GM23338 (cell line): Measurements from ENCODE around the gene TTC23. TPM values are rescaled to one million over a fixed set of nuclear protein-coding genes. Genes with fewer than 3 reads are reported as not detected.

Source experiments
- ATAC-seq: fragments of 200-7000 bp; cut with Tn5 transposase; 3 replicates; pipeline ENCODE4 v1.9.1; 2020
- DNase-seq: peaks from one replicate; pipeline ENCODE4 v3.0.0-alpha.2; 2015; ENCODE audit warnings: low spot score
- H2AFZ ChIP-seq: fragments of 200-600 bp; sonication (generic); 2 replicates; pipeline ENCODE4 v1.8.0; 2016; ENCODE audit warnings: antibody characterized with exemption, mild to moderate bottlenecking, moderate library complexity
- H3F3A ChIP-seq: fragments of 200-600 bp; sonication (generic); replicated peaks from 2 replicates; pipeline ENCODE4 v1.8.0; 2017; ENCODE audit warnings: antibody characterized with exemption, mixed run types, low read depth
- H3K27ac ChIP-seq: fragments of 200-600 bp; sonication (generic); 2 replicates; pipeline ENCODE4 v1.6.1; 2016; ENCODE audit warnings: low read depth
- H3K27me3 ChIP-seq: fragments of 200-600 bp; sonication (generic); 2 replicates; pipeline ENCODE4 v1.8.0; 2016; ENCODE audit warnings: mild to moderate bottlenecking, mixed run types, moderate library complexity; ENCODE audit not compliant: insufficient read depth
- H3K36me3 ChIP-seq: fragments of 200-600 bp; sonication (generic); 2 replicates; pipeline ENCODE4 v1.8.0; 2016; ENCODE audit warnings: mild to moderate bottlenecking; ENCODE audit not compliant: insufficient read depth
- H3K4me1 ChIP-seq: fragments of 200-600 bp; sonication (generic); 2 replicates; pipeline ENCODE4 v1.8.0; 2016; ENCODE audit warnings: mild to moderate bottlenecking, moderate library complexity; ENCODE audit not compliant: insufficient read depth
- H3K4me2 ChIP-seq: fragments of 200-600 bp; sonication (generic); 2 replicates; pipeline ENCODE4 v1.7.1; 2017; ENCODE audit warnings: mixed run types
- H3K4me3 ChIP-seq: fragments of 200-600 bp; sonication (generic); 2 replicates; pipeline ENCODE4 v1.6.1; 2016; ENCODE audit warnings: mixed run types
- H3K79me2 ChIP-seq: fragments of 200-600 bp; sonication (generic); replicated peaks from 2 replicates; pipeline ENCODE4 v1.8.0; 2017; ENCODE audit warnings: mild to moderate bottlenecking; ENCODE audit not compliant: insufficient read depth
- H3K9me2 ChIP-seq: fragments of 200-600 bp; sonication (generic); 2 replicates; pipeline ENCODE4 v1.8.0; 2017; ENCODE audit not compliant: insufficient read depth
- H4K20me1 ChIP-seq: fragments of 200-600 bp; sonication (generic); replicated peaks from 2 replicates; pipeline ENCODE4 v1.8.0; 2017; ENCODE audit warnings: mild to moderate bottlenecking; ENCODE audit not compliant: insufficient read depth
- H3K27ac Mint-ChIP-seq: 2 replicates; pipeline ENCODE4 v1.8.0; 2020; ENCODE audit warnings: inconsistent platforms, mild to moderate bottlenecking, moderate library complexity, mixed read lengths
- H3K27me3 Mint-ChIP-seq: 3 replicates; pipeline ENCODE4 v1.8.0; 2022; ENCODE audit warnings: low read depth, mild to moderate bottlenecking, moderate library complexity, mixed read lengths, inconsistent platforms; ENCODE audit not compliant: insufficient read depth, poor library complexity
- H3K36me3 Mint-ChIP-seq: 3 replicates; pipeline ENCODE4 v1.8.0; 2021; ENCODE audit warnings: low read depth, mild to moderate bottlenecking, inconsistent platforms, moderate library complexity, mixed read lengths
- H3K4me1 Mint-ChIP-seq: 3 replicates; pipeline ENCODE4 v1.8.0; 2020; ENCODE audit warnings: mild to moderate bottlenecking, inconsistent platforms, mixed read lengths
- H3K4me3 Mint-ChIP-seq: 3 replicates; pipeline ENCODE4 v1.8.0; 2021; ENCODE audit warnings: moderate library complexity, mild to moderate bottlenecking, inconsistent platforms, mixed read lengths
- H3K9me3 Mint-ChIP-seq: 3 replicates; pipeline ENCODE4 v1.8.0; 2020; ENCODE audit warnings: moderate library complexity, mild to moderate bottlenecking, inconsistent platforms, mixed read lengths
- CREB1 ChIP-seq: fragments of 250-450 bp; sonication (Bioruptor Pico); IDR thresholded peaks from 2 replicates; pipeline ENCODE4 v1.5.0; 2020; ENCODE audit warnings: low read depth, mild to moderate bottlenecking, moderate library complexity
- EZH2 ChIP-seq: fragments of 200-600 bp; sonication (generic); IDR thresholded peaks from one replicate; pipeline ENCODE4 v1.8.0; 2017; ENCODE audit warnings: antibody characterized with exemption, mild to moderate bottlenecking, low read depth; ENCODE audit not compliant: unreplicated experiment
- EZH2phosphoT487 ChIP-seq: fragments of 200-600 bp; sonication (generic); IDR thresholded peaks from one replicate; pipeline ENCODE4 v1.8.1; 2018; ENCODE audit warnings: antibody characterized with exemption; ENCODE audit not compliant: unreplicated experiment
- JUNB ChIP-seq: IDR thresholded peaks from one replicate; pipeline ENCODE4 v1.6.1; 2016; ENCODE audit warnings: antibody characterized with exemption; ENCODE audit not compliant: unreplicated experiment
- NANOG ChIP-seq: IDR thresholded peaks from 2 replicates; pipeline ENCODE4 v1.6.1; 2016; ENCODE audit warnings: antibody characterized with exemption, borderline replicate concordance
- POLR2AphosphoS5 ChIP-seq: IDR thresholded peaks from 2 replicates; pipeline ENCODE4 v1.6.1; 2016; ENCODE audit warnings: antibody characterized with exemption, low read depth
- STAT1 ChIP-seq: IDR thresholded peaks from one replicate; pipeline ENCODE4 v1.6.1; 2016; ENCODE audit warnings: antibody characterized with exemption; ENCODE audit not compliant: unreplicated experiment
- ZNF114 ChIP-seq: fragments of 250-450 bp; sonication (Bioruptor Pico); IDR thresholded peaks from 2 replicates; pipeline ENCODE4 v1.5.0; 2020; ENCODE audit warnings: mild to moderate bottlenecking, moderate library complexity
- ZNF331 ChIP-seq: fragments of 250-450 bp; sonication (Bioruptor Pico); IDR thresholded peaks from 2 replicates; pipeline ENCODE4 v1.5.0; 2020; ENCODE audit warnings: low read depth, mild to moderate bottlenecking, moderate library complexity
- ZNF462 ChIP-seq: fragments of 250-450 bp; sonication (Bioruptor Pico); IDR thresholded peaks from 2 replicates; pipeline ENCODE4 v1.5.0; 2020; ENCODE audit warnings: mild to moderate bottlenecking, moderate library complexity
- polyA plus RNA-seq: library from polyadenylated mRNA; unstranded; fragments of >200 nt; fragmentation: Nextera tagmentation; extraction: Ambion mirVana; gene quantifications from 2 replicates; pipeline ENCODE4 v1.2.1, GENCODE V29; 2016
- total RNA-seq: library from RNA; depleted of rRNA; stranded (reverse); fragments of >200 nt; shearing (Covaris generic); gene quantifications from 2 replicates; pipeline ENCODE4 v1.2.3, GENCODE V29; 2014
- TF ChIP-seq, protein P1 (sequence below): IDR thresholded peaks from one replicate; pipeline ENCODE4 v1.6.1; 2018; ENCODE audit warnings: antibody characterized with exemption; ENCODE audit not compliant: unreplicated experiment
- TF ChIP-seq, protein P2 (sequence below): IDR thresholded peaks from 2 replicates; pipeline ENCODE4 v1.6.1; 2016; ENCODE audit warnings: antibody characterized with exemption
- TF ChIP-seq, protein P3 (sequence below), 2 experiments: fragments of 200-600 bp in 1 of 2; sonication (generic) in 1 of 2; conservative IDR thresholded peaks; 2 replicates each; pipeline versions ENCODE4 v1.5.1 to v1.6.1; 2016 to 2017; ENCODE audit warnings: antibody characterized with exemption in 2 of 2, low read depth in 2 of 2, mild to moderate bottlenecking in 2 of 2, moderate library complexity in 1 of 2

TTC23 gene
- total and polyA plus RNA-seq, 2 experiments from 2014 or later, result 6.3 to 25.2 TPM

DNA sequence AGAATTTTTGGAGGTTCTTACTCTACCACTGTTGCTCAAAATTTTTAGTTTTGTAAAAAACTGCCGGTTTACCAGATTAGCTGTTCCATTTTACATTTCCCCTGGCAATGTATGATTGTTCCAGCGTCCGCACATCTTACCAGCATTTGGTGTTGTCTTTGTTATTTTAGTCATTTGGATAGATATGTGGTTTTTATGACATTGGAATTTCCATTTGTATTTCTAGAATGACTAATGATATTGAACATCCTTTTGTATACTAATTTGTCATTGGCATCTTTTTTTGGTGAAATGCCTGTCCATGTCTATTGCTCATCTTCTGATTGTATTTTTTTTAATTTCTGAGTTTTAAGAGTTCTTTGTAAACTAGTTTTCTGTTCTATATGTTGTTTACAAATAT lies 30.4 kb upstream of the TTC23 start:
- Mint-ChIP-seq H3K27ac (no peak overlapping the region), H3K9me3 (no peaks in the 10 kb centered on the region), H3K4me3 (no peak overlapping the region), H3K4me1 (peaks cover 8% of the 10 kb centered on the region), H3K36me3 (no peaks in the 10 kb centered on the region), H3K27me3 (peaks cover 5% of the 10 kb centered on the region)
- TF ChIP-seq, protein P1, sequence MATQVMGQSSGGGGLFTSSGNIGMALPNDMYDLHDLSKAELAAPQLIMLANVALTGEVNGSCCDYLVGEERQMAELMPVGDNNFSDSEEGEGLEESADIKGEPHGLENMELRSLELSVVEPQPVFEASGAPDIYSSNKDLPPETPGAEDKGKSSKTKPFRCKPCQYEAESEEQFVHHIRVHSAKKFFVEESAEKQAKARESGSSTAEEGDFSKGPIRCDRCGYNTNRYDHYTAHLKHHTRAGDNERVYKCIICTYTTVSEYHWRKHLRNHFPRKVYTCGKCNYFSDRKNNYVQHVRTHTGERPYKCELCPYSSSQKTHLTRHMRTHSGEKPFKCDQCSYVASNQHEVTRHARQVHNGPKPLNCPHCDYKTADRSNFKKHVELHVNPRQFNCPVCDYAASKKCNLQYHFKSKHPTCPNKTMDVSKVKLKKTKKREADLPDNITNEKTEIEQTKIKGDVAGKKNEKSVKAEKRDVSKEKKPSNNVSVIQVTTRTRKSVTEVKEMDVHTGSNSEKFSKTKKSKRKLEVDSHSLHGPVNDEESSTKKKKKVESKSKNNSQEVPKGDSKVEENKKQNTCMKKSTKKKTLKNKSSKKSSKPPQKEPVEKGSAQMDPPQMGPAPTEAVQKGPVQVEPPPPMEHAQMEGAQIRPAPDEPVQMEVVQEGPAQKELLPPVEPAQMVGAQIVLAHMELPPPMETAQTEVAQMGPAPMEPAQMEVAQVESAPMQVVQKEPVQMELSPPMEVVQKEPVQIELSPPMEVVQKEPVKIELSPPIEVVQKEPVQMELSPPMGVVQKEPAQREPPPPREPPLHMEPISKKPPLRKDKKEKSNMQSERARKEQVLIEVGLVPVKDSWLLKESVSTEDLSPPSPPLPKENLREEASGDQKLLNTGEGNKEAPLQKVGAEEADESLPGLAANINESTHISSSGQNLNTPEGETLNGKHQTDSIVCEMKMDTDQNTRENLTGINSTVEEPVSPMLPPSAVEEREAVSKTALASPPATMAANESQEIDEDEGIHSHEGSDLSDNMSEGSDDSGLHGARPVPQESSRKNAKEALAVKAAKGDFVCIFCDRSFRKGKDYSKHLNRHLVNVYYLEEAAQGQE, result no peak
- no peak for TF ChIP-seq JUNB
- TF ChIP-seq ZNF462 (CRISPR knock-in tag), result no peak
- no peak for TF ChIP-seq ZNF114 (CRISPR knock-in tag)
- TF ChIP-seq ZNF331 (CRISPR knock-in tag), result no peak
- TF ChIP-seq, protein P2, sequence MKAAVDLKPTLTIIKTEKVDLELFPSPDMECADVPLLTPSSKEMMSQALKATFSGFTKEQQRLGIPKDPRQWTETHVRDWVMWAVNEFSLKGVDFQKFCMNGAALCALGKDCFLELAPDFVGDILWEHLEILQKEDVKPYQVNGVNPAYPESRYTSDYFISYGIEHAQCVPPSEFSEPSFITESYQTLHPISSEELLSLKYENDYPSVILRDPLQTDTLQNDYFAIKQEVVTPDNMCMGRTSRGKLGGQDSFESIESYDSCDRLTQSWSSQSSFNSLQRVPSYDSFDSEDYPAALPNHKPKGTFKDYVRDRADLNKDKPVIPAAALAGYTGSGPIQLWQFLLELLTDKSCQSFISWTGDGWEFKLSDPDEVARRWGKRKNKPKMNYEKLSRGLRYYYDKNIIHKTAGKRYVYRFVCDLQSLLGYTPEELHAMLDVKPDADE, result no peak
- TF ChIP-seq EZH2phosphoT487, result no peak
- TF ChIP-seq EZH2, result no peak
- TF ChIP-seq CREB1 (CRISPR knock-in tag), result no peak
- TF ChIP-seq STAT1, result no peak
- TF ChIP-seq, protein P3, sequence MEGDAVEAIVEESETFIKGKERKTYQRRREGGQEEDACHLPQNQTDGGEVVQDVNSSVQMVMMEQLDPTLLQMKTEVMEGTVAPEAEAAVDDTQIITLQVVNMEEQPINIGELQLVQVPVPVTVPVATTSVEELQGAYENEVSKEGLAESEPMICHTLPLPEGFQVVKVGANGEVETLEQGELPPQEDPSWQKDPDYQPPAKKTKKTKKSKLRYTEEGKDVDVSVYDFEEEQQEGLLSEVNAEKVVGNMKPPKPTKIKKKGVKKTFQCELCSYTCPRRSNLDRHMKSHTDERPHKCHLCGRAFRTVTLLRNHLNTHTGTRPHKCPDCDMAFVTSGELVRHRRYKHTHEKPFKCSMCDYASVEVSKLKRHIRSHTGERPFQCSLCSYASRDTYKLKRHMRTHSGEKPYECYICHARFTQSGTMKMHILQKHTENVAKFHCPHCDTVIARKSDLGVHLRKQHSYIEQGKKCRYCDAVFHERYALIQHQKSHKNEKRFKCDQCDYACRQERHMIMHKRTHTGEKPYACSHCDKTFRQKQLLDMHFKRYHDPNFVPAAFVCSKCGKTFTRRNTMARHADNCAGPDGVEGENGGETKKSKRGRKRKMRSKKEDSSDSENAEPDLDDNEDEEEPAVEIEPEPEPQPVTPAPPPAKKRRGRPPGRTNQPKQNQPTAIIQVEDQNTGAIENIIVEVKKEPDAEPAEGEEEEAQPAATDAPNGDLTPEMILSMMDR (conservative IDR thresholded peaks at IDR 0.05; ENCODE audit: low read depth in 2 of 2), result no peak
- TF ChIP-seq NANOG, result no peak
- no peak for TF ChIP-seq POLR2AphosphoS5
- no peaks in the 10 kb centered on the region for H3K36me3 ChIP-seq
- H3K4me1 ChIP-seq, result peaks cover 8% of the 10 kb centered on the region; the same call in 1 of the 2 replicates
- no peaks in the 10 kb centered on the region for H4K20me1 ChIP-seq
- ATAC-seq, result no peak
- no peaks in the 10 kb centered on the region for H3K79me2 ChIP-seq
- H3K4me2 ChIP-seq, result no peak overlapping the region
- H3K27ac ChIP-seq, result no peak overlapping the region
- no peaks in the 10 kb centered on the region for H3K27me3 ChIP-seq
- no peak overlapping the region for H3K4me3 ChIP-seq
- H3F3A ChIP-seq, result no peaks in the 10 kb centered on the region
- no peaks in the 10 kb centered on the region for H3K9me2 ChIP-seq
- DNase-seq, result no peak
- H2AFZ ChIP-seq, result no peak overlapping the region
